Neuron (in vitro differentiated cells): ENCODE data around the gene RHBDF2.

Source experiments
- H2AFZ ChIP-seq: one replicate; pipeline ENCODE4 v1.6.1; 2013; ENCODE audit warnings: low read depth, mild to moderate bottlenecking, inconsistent platforms, low read length, moderate library complexity
- H3K27me3 ChIP-seq: one replicate; pipeline ENCODE4 v1.6.1; 2013; ENCODE audit warnings: low read length; ENCODE audit not compliant: insufficient read depth
- H3K36me3 ChIP-seq: one replicate; pipeline ENCODE4 v1.6.1; 2013; ENCODE audit warnings: low read length; ENCODE audit not compliant: insufficient read depth
- H3K4me1 ChIP-seq: one replicate; pipeline ENCODE4 v1.6.1; 2013; ENCODE audit warnings: low read length; ENCODE audit not compliant: insufficient read depth
- H3K4me3 ChIP-seq: 2 replicates; pipeline ENCODE4 v1.5.1; 2013; ENCODE audit warnings: mild to moderate bottlenecking, low read length, moderate library complexity
- H3K9me3 ChIP-seq: one replicate; pipeline ENCODE4 v1.6.1; 2013; ENCODE audit warnings: low read length

RHBDF2 gene

DNA sequence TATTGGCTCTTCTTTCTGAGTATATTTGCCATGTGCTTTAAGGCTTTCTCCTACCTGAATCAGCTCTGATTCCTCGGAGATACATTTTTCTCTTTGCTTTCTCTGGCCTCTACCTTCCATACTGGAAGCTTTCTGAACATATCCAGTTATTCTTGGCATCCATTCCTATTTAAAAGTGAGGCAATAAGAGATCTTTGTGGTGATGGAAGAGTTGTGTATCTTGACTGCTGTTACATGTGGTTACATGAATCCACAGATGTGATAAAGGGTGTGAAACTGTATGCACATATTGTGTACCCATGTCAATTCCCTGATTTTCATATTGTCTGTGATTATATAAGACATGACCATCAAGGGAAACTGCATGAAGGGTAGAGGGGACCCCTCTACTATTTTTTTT is 72.7 kb downstream of the RHBDF2 start:
- Histone ChIP-seq H3K4me1 (peaks cover 4% of the 10 kb centered on the region), H3K36me3 (no peaks in the 10 kb centered on the region), H3K4me3 (no peak overlapping the region), H3K9me3 (no peaks in the 10 kb centered on the region), H2AFZ (no peak overlapping the region), H3K27me3 (no peaks in the 10 kb centered on the region)

DNA sequence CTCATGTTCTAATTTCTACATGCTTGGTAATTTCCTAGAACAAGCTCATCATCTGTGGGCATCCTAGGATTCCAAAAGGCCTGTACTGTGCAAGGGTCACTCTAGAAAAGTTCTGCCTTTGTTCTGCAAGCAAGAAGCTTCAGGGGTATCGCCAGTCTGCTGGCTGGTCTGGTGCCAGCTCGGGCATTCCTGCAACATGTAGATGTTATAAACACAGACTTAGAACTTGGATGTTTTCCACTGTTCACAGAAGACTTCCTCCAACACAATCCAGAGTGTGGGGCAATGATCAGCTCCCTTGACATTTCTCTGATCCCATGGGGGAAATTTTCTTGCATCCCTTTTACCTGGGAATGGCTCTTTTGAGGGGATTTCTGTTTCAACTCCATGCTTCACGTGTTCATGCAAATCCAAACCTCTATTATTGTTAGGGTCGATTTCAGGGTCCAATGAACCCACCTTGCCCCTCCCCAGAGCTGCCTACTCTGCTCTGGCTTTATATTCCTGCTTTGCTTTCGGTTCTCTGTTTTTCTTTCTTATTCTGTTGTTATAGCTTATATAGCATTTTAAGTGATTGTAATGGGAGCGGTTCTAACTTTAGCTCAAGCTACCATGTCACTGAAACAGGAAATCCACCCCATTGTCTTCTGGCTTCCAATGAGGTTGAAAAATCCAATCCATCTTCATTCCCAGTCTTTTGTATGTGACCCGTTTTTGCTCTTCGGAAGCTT is 73.6 kb downstream of the RHBDF2 start:
- peaks cover 4% of the 10 kb centered on the region for H3K4me1 ChIP-seq
- no peak overlapping the region for H3K4me3 ChIP-seq
- H3K36me3 ChIP-seq, result peaks cover 2% of the 10 kb centered on the region
- no peaks in the 10 kb centered on the region for H3K27me3 ChIP-seq
- H2AFZ ChIP-seq, result no peak overlapping the region
- H3K9me3 ChIP-seq, result peaks cover 5% of the 10 kb centered on the region

DNA sequence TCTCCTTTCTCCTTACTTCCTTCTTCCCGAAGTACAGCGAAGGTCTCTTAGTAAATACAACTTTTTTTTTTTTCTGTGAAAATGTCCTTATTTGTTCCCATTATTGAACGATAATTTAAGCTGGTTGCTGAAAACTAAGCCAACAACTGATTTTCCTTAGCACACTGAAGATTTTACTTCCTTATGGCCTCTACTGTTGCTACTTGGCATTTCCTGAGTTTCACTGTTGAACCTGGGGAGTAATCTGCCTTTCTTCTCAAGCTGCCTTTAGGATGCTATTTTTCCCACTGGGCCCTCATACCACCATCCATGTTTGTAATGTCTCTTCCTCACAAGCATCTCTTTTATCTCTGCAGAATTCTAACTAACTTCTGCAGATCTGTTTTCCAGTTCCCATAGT is 74.4 kb downstream of the RHBDF2 start:
- Histone ChIP-seq H3K4me1 (peaks cover 4% of the 10 kb centered on the region), H2AFZ (no peak overlapping the region), H3K36me3 (peaks cover 5% of the 10 kb centered on the region), H3K4me3 (no peak overlapping the region), H3K9me3 (peaks cover 12% of the 10 kb centered on the region), H3K27me3 (no peaks in the 10 kb centered on the region)

DNA sequence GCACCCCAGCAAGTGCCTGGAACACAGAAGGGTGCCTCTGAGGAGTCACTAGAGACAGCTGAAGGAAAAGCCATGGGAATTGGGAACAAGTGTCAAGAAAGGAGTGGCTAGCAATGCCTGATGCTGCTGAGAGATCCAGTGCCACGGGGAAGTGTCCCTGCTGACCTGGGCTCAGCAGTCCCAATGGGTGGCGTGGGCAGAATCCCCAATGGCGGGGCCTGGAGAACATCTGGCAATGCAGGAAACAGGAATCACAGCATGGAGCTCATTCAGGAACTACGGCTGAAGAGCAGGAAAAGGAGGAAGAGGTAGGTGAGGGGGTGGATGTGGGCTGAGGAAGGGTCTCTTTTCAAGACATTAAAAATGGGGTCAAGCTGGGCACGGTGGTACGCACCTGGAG is 78.4 kb downstream of the RHBDF2 start:
- Histone ChIP-seq H3K9me3 (peaks cover 18% of the 10 kb centered on the region), H3K27me3 (no peaks in the 10 kb centered on the region), H3K36me3 (peaks cover 6% of the 10 kb centered on the region), H2AFZ (no peak overlapping the region), H3K4me1 (peaks cover 4% of the 10 kb centered on the region), H3K4me3 (no peak overlapping the region)

DNA sequence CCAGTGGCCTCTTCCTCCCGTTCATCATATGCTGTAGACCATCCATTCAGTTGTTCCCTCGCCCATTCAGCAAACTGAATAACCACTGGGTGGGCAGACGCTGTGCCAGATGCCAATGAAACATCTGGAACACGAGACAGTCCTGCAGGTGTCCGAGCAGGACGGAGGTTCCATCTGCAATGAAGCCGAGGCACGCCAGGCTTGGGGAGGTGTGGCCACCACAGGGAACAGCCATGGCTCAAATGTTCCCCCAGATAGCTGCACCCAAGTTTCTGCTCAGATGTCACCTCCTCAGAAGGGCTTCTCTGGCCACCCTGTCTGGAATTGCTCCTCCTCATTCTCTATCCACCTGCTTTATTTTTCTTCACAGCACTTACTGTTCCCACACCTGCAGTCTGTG is 78.8 kb downstream of the RHBDF2 start:
- Histone ChIP-seq H3K4me1 (peaks cover 1% of the 10 kb centered on the region), H3K36me3 (peaks cover 11% of the 10 kb centered on the region), H3K9me3 (peaks cover 18% of the 10 kb centered on the region), H3K4me3 (no peak overlapping the region), H2AFZ (no peak overlapping the region), H3K27me3 (no peaks in the 10 kb centered on the region)

DNA sequence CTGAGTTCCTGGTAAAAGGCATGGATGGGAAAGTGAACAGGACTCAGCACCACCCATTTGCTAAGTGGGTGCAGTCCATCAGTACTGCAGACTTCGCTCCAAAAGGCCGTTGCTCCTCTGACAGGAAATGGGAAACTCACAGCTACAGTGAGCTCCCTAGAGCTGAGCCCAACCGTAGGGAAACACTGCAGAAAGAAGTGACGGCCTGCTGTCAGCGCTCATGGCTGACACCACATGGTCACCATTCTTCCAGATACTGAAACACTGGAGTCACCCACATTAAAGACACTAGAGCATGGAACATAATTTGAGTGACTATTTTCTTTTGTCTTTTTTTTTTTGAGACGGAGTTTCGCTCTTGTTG is 80.2 kb downstream of the RHBDF2 start:
- Histone ChIP-seq H3K27me3 (no peaks in the 10 kb centered on the region), H3K36me3 (peaks cover 13% of the 10 kb centered on the region), H3K4me1 (no peaks in the 10 kb centered on the region), H3K4me3 (no peak overlapping the region), H2AFZ (no peak overlapping the region), H3K9me3 (peaks cover 18% of the 10 kb centered on the region)
